SK-N-SH treated with all-trans-retinoic acid at 6 μM for 48 hours (cell line): ENCODE data around the gene RBMS3.

Experiments used
- ESRRG ChIP-seq: fragments of 250-450 bp; sonication (Bioruptor Pico); IDR thresholded peaks from 2 replicates; pipeline ENCODE4 v1.6.1; 2021; ENCODE audit warnings: mild to moderate bottlenecking
- ISL1 ChIP-seq: fragments of 250-450 bp; sonication (Bioruptor Pico); IDR thresholded peaks from 2 replicates; pipeline ENCODE4 v2.1.2; 2022; ENCODE audit warnings: mild to moderate bottlenecking, moderate library complexity
- PPARA ChIP-seq: fragments of 250-450 bp; sonication (Bioruptor Pico); IDR thresholded peaks from 2 replicates; pipeline ENCODE4 v1.5.0; 2020; ENCODE audit warnings: mild to moderate bottlenecking, borderline replicate concordance
- RARB ChIP-seq: fragments of 250-450 bp; sonication (Bioruptor Pico); IDR thresholded peaks from 2 replicates; pipeline ENCODE4 v1.8.0; 2021; ENCODE audit warnings: mild to moderate bottlenecking, moderate library complexity
- SNAI2 ChIP-seq: fragments of 250-450 bp; sonication (Bioruptor Pico); IDR thresholded peaks from 2 replicates; pipeline ENCODE4 v1.5.0; 2020; ENCODE audit warnings: mild to moderate bottlenecking, moderate library complexity
- TCF4 ChIP-seq: fragments of 250-450 bp; sonication (Bioruptor Pico); IDR thresholded peaks from 2 replicates; pipeline ENCODE4 v1.8.0; 2021; ENCODE audit warnings: mild to moderate bottlenecking, moderate library complexity, borderline replicate concordance
- ZC3H10 ChIP-seq: fragments of 250-450 bp; sonication (Bioruptor Pico); IDR thresholded peaks from 2 replicates; pipeline ENCODE4 v1.5.1; 2021; ENCODE audit warnings: mild to moderate bottlenecking, moderate library complexity
- ZFP3 ChIP-seq: fragments of 250-450 bp; sonication (Bioruptor Pico); IDR thresholded peaks from 2 replicates; pipeline ENCODE4 v1.5.0; 2020; ENCODE audit warnings: mild to moderate bottlenecking, moderate library complexity
- ZFP30 ChIP-seq: fragments of 450-650 bp; formaldehyde crosslinking; IDR thresholded peaks from 2 replicates; pipeline ENCODE4 v1.5.0; 2022; ENCODE audit warnings: mild to moderate bottlenecking, moderate library complexity
- ZNF565 ChIP-seq: fragments of 450-650 bp; formaldehyde crosslinking; conservative IDR thresholded peaks from 2 replicates; pipeline ENCODE4 v1.5.0; 2020; ENCODE audit warnings: low read depth, mild to moderate bottlenecking, moderate library complexity
- TF ChIP-seq, protein P1 (sequence below): fragments of 250-450 bp; sonication (Bioruptor Pico); IDR thresholded peaks from 2 replicates; pipeline ENCODE4 v1.8.0; 2020; ENCODE audit warnings: mild to moderate bottlenecking, moderate library complexity, borderline replicate concordance
- TF ChIP-seq, protein P2 (sequence below): fragments of 250-450 bp; sonication (Bioruptor Pico); IDR thresholded peaks from 2 replicates; pipeline ENCODE4 v1.5.1; 2021; ENCODE audit warnings: mild to moderate bottlenecking, moderate library complexity
- TF ChIP-seq, protein P3 (sequence below): fragments of 250-450 bp; sonication (Bioruptor Pico); IDR thresholded peaks from 2 replicates; pipeline ENCODE4 v1.5.0; 2020; ENCODE audit warnings: mild to moderate bottlenecking, moderate library complexity

DNA sequence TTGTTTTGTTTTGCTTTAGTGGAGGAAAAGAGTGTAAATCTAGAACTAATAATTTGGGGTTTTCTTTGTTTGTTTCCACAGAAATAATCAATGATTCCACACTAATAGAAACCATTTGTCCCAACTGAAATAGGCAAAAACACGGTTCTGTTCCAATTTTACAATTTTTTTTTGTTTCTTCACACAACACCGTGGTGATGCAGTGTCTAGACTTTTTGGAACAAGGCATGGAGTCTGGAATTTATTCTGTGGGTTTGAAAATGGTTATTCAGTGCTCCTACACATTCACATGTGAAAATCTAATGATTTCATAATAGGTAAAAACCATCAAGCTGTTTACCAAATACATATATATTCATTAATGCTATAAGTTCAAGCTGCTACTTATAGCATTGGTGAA is 696.5 kb downstream of the RBMS3 start:
- no peak for TF ChIP-seq ESRRG (CRISPR knock-in tag)
- TF ChIP-seq, protein P1, sequence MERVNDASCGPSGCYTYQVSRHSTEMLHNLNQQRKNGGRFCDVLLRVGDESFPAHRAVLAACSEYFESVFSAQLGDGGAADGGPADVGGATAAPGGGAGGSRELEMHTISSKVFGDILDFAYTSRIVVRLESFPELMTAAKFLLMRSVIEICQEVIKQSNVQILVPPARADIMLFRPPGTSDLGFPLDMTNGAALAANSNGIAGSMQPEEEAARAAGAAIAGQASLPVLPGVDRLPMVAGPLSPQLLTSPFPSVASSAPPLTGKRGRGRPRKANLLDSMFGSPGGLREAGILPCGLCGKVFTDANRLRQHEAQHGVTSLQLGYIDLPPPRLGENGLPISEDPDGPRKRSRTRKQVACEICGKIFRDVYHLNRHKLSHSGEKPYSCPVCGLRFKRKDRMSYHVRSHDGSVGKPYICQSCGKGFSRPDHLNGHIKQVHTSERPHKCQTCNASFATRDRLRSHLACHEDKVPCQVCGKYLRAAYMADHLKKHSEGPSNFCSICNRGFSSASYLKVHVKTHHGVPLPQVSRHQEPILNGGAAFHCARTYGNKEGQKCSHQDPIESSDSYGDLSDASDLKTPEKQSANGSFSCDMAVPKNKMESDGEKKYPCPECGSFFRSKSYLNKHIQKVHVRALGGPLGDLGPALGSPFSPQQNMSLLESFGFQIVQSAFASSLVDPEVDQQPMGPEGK (CRISPR knock-in tag) = no peak
- no peak for TF ChIP-seq PPARA (CRISPR knock-in tag)
- no peak for TF ChIP-seq ZFP3 (CRISPR knock-in tag)
- TF ChIP-seq ISL1 (CRISPR knock-in tag) = no peak
- TF ChIP-seq ZFP30 (CRISPR knock-in tag) = no peak
- TF ChIP-seq RARB (CRISPR knock-in tag) = no peak
- no peak for TF ChIP-seq ZC3H10 (CRISPR knock-in tag)
- no peak for TF ChIP-seq TCF4 (CRISPR knock-in tag)
- TF ChIP-seq, protein P2, sequence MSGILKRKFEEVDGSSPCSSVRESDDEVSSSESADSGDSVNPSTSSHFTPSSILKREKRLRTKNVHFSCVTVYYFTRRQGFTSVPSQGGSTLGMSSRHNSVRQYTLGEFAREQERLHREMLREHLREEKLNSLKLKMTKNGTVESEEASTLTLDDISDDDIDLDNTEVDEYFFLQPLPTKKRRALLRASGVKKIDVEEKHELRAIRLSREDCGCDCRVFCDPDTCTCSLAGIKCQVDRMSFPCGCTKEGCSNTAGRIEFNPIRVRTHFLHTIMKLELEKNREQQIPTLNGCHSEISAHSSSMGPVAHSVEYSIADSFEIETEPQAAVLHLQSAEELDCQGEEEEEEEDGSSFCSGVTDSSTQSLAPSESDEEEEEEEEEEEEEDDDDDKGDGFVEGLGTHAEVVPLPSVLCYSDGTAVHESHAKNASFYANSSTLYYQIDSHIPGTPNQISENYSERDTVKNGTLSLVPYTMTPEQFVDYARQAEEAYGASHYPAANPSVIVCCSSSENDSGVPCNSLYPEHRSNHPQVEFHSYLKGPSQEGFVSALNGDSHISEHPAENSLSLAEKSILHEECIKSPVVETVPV (CRISPR knock-in tag) = no peak
- no peak for TF ChIP-seq SNAI2 (CRISPR knock-in tag)
- TF ChIP-seq ZNF565 (CRISPR knock-in tag) = no peak
- TF ChIP-seq, protein P3, sequence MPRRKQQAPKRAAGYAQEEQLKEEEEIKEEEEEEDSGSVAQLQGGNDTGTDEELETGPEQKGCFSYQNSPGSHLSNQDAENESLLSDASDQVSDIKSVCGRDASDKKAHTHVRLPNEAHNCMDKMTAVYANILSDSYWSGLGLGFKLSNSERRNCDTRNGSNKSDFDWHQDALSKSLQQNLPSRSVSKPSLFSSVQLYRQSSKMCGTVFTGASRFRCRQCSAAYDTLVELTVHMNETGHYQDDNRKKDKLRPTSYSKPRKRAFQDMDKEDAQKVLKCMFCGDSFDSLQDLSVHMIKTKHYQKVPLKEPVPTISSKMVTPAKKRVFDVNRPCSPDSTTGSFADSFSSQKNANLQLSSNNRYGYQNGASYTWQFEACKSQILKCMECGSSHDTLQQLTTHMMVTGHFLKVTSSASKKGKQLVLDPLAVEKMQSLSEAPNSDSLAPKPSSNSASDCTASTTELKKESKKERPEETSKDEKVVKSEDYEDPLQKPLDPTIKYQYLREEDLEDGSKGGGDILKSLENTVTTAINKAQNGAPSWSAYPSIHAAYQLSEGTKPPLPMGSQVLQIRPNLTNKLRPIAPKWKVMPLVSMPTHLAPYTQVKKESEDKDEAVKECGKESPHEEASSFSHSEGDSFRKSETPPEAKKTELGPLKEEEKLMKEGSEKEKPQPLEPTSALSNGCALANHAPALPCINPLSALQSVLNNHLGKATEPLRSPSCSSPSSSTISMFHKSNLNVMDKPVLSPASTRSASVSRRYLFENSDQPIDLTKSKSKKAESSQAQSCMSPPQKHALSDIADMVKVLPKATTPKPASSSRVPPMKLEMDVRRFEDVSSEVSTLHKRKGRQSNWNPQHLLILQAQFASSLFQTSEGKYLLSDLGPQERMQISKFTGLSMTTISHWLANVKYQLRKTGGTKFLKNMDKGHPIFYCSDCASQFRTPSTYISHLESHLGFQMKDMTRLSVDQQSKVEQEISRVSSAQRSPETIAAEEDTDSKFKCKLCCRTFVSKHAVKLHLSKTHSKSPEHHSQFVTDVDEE (CRISPR knock-in tag) = no peak
